BJ (cell line): ENCODE measurements around the gene RGS21. TPM values are rescaled to one million over a fixed set of nuclear protein-coding genes. Genes with fewer than 3 reads are reported as not detected.

Source experiments
- CTCF ChIA-PET: fragments of 350-600 bp; formaldehyde crosslinking; extraction: SDS; loops from one replicate; lab custom pipeline; 2021; ENCODE audit warnings: antibody characterized with exemption, inconsistent platforms; lab: Yijun Ruan, JAX
- POLR2A ChIA-PET: fragments of 300-600 bp; sonication (Branson Sonifier 250); formaldehyde crosslinking; extraction: SDS; loops from one replicate; lab custom pipeline; 2021; ENCODE audit warnings: antibody characterized with exemption; lab: Charles Lee
- DNase-seq: peaks from one replicate; pipeline ENCODE4 v3.0.0-alpha.2; 2011; ENCODE audit warnings: low read depth
- H3K27me3 ChIP-seq: 2 replicates; pipeline ENCODE4 v1.6.0; 2011; ENCODE audit warnings: low read length; ENCODE audit not compliant: control insufficient read depth, insufficient read depth
- H3K36me3 ChIP-seq: 2 replicates; pipeline ENCODE4 v1.5.1; 2011; ENCODE audit warnings: low read length; ENCODE audit not compliant: control insufficient read depth, insufficient read depth
- H3K4me3 ChIP-seq: 2 replicates; pipeline ENCODE4 v1.5.1; 2011; ENCODE audit warnings: low read depth, mild to moderate bottlenecking, control low read depth, low read length
- CTCF ChIP-seq: IDR thresholded peaks from 2 replicates; pipeline ENCODE4 v1.5.1; 2011; ENCODE audit warnings: low read depth, mild to moderate bottlenecking, control low read depth, inconsistent platforms, low read length, moderate library complexity; ENCODE audit not compliant: insufficient read depth
- polyA plus RNA-seq: library from polyadenylated mRNA; depleted of rRNA; stranded (reverse); fragments of >200 nt; gene quantifications from 2 replicates; pipeline ENCODE4 v1.2.3, GENCODE V29; 2011; rRNA removed

RGS21 gene
- polyA plus RNA-seq, 1 experiment, result not detected

DNA sequence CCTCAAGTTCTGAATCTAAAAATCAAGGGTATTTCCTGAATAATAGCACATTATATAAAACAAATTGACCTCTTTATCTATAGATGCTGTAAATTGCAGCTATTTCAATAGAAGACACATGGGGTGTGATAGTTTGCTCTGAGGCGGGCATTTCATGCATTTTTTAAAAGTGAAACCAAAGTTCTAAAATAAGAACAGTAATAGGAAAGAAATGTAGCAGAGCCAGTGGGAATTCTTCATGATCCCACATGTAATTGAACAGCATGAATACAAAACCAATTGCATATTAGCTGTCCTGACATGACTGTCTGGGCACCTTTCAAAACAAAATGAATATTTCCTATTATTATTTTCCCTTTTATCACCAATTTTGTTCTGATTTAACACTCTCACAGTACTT is 85.0 kb downstream of the RGS21 start:
- ChIA-PET CTCF (no interaction called here), POLR2A (no interaction called here)
- TF ChIP-seq CTCF, result no peak
- DNase-seq, result no peak
- H3K36me3 ChIP-seq, result no peaks in the 10 kb centered on the region
- H3K4me3 ChIP-seq, result no peak overlapping the region
- H3K27me3 ChIP-seq, result no peaks in the 10 kb centered on the region

- Histone ChIP-seq H3K4me3 (no peak overlapping the region), H3K36me3 (no peaks in the 10 kb centered on the region), H3K27me3 (no peaks in the 10 kb centered on the region)
- POLR2A ChIA-PET, result no interaction called here
- no peak for DNase-seq
- no peak for TF ChIP-seq CTCF
- CTCF ChIA-PET, result no interaction called here
Measured at GRCh38 chr1:192402571-192402970, 85.8 kb downstream of the RGS21 start.

- ChIA-PET CTCF (no interaction called here), POLR2A (no interaction called here)
- Histone ChIP-seq H3K4me3 (no peak overlapping the region), H3K27me3 (no peaks in the 10 kb centered on the region), H3K36me3 (no peaks in the 10 kb centered on the region)
- no peak for TF ChIP-seq CTCF
- DNase-seq, result no peak
Measured at GRCh38 chr1:192407206-192407605, 90.4 kb downstream of the RGS21 start.

Other genes starting within 250 kb of the RGS21 start
- 0.04 TPM in 1 of 2 replicates, not detected in the other for gene RGS18, start 158.5 kb upstream of the RGS21 start, polyA plus RNA-seq